Spinal cord (tissue), 10 donors: ENCODE measurements around the gene ZNF292. TPM values are rescaled to one million over a fixed set of nuclear protein-coding genes. Genes with fewer than 3 reads are reported as not detected.
A peak's percentile ranks its signal among the peaks of the same experiment; 100 is the strongest.
"Not testable (repeated sequence)": the region's sequence is repeated elsewhere in the genome, so short reads cannot be mapped to it uniquely, and the experiment has no call there.

Experiments
- DNase-seq, 6 donors: peaks; one replicate each; pipeline versions ENCODE4 v3.0.0 to v3.0.0-alpha.2; 2013 to 2015; ENCODE audit warnings: low spot score in 6 of 6, low read depth in 4 of 6
- H3K27ac ChIP-seq: one replicate; pipeline ENCODE4 v1.5.1; 2013; ENCODE audit warnings: low read depth, low read length, control low read depth
- H3K27me3 ChIP-seq: one replicate; pipeline ENCODE4 v1.6.1; 2013; ENCODE audit warnings: low read length; ENCODE audit not compliant: control insufficient read depth, insufficient read depth
- H3K36me3 ChIP-seq: one replicate; pipeline ENCODE4 v1.6.1; 2013; ENCODE audit warnings: low read length; ENCODE audit not compliant: control insufficient read depth, insufficient read depth
- H3K4me1 ChIP-seq: one replicate; pipeline ENCODE4 v1.6.1; 2013; ENCODE audit warnings: low read length; ENCODE audit not compliant: control insufficient read depth, insufficient read depth
- H3K4me3 ChIP-seq: one replicate; pipeline ENCODE4 v1.5.1; 2013; ENCODE audit warnings: low read depth, low read length, control low read depth
- H3K9me3 ChIP-seq: one replicate; pipeline ENCODE4 v1.6.1; 2013; ENCODE audit warnings: low read length; ENCODE audit not compliant: control insufficient read depth, insufficient read depth
- WGBS: methylation state at CpG from one replicate; pipeline ENCODE4 v1.1.5; 2013; ENCODE audit warnings: missing lambda C conversion rate; ENCODE audit not compliant: insufficient coverage; 5-methylcytosine and 5-hydroxymethylcytosine counted together
- polyA plus RNA-seq, 2 donors: library from polyadenylated mRNA; unstranded; fragments of 120-200 nt; gene quantifications; one replicate each; pipeline ENCODE4 v1.2.1, GENCODE V29; 2013; ENCODE audit not compliant: insufficient read length in 2 of 2
- total RNA-seq, 2 donors: library from RNA; depleted of rRNA in 1 of 2; stranded (reverse); fragments of 120-200 nt in 1 of 2; fragments of >200 nt in 1 of 2; gene quantifications; one replicate each; pipeline versions ENCODE4 v1.2.3 to v1.2.4, GENCODE V29; 2013 to 2014
- donor health status: healthy.

ZNF292 gene
- total and polyA plus RNA-seq, 4 donors: 24.6 to 81.5 (median 43.8) TPM

- DNase-seq: no peak
- Histone ChIP-seq H3K27ac (no peak overlapping the region), H3K4me1 (no peaks in the 10 kb centered on the region), H3K4me3 (no peak overlapping the region), H3K27me3 (no peaks in the 10 kb centered on the region), H3K36me3 (no peaks in the 10 kb centered on the region), H3K9me3 (no peaks in the 10 kb centered on the region)
- no CpG with 5 or more reads among the region's 1 CpG for WGBS
Measured at GRCh38 chr6:87297119-87297518, 141.8 kb downstream of the ZNF292 start.

GRCh38 chr6:87301277-87301676 is 145.9 kb downstream of the ZNF292 start:
- not testable (repeated sequence) for H3K9me3 ChIP-seq, H3K36me3 ChIP-seq, H3K27me3 ChIP-seq, DNase-seq, H3K4me1 ChIP-seq, H3K27ac ChIP-seq, H3K4me3 ChIP-seq
- 96% methylated on average over 6 of the region's 9 CpGs for WGBS

- no peaks in the 10 kb centered on the region for H3K27me3 ChIP-seq
- no peak overlapping the region for H3K4me3 ChIP-seq
- peak in 1 of 6 donors; percentile 28 for DNase-seq
- H3K9me3 ChIP-seq: no peaks in the 10 kb centered on the region
- H3K36me3 ChIP-seq: no peaks in the 10 kb centered on the region
- 85% methylated on average over 4 of the region's 4 CpGs for WGBS
- H3K27ac ChIP-seq: no peak overlapping the region
- no peaks in the 10 kb centered on the region for H3K4me1 ChIP-seq
Measured at GRCh38 chr6:87308970-87309369, 153.6 kb downstream of the ZNF292 start.

- H3K4me3 ChIP-seq: no peak overlapping the region
- no peaks in the 10 kb centered on the region for H3K27me3 ChIP-seq
- H3K4me1 ChIP-seq: no peaks in the 10 kb centered on the region
- H3K9me3 ChIP-seq: no peaks in the 10 kb centered on the region
- WGBS: no CpG with 5 or more reads among the region's 1 CpG
- no peak for DNase-seq
- H3K36me3 ChIP-seq: no peaks in the 10 kb centered on the region
- no peak overlapping the region for H3K27ac ChIP-seq
Measured at GRCh38 chr6:87312860-87313259, 157.5 kb downstream of the ZNF292 start.

Other genes starting within 250 kb of the ZNF292 start
- gene HTR1E, start 218.0 kb upstream of the ZNF292 start, total RNA-seq: 1 to 10 TPM in 1 of 2 donors, under 1 TPM in 1; 0.61 to 1.7 TPM
- gene HTR1E, start 218.0 kb upstream of the ZNF292 start, polyA plus RNA-seq: 1 to 10 TPM; 1.7 to 1.9 TPM
- 10 to 100 TPM in 1 of 2 donors, not detected in 1; 10.0 TPM for gene CGA, start 60.5 kb upstream of the ZNF292 start, total RNA-seq
- gene CGA, start 60.5 kb upstream of the ZNF292 start, polyA plus RNA-seq: 1 to 10 TPM in 1 of 2 donors, under 1 TPM in 1; 0.59 to 1.9 TPM
- 10 to 100 TPM; 16.8 to 31.9 TPM for gene SMIM8, start 167.0 kb downstream of the ZNF292 start, total RNA-seq
- 10 to 100 TPM; 27.0 to 31.5 TPM for gene SMIM8, start 167.0 kb downstream of the ZNF292 start, polyA plus RNA-seq
- under 1 TPM in 1 of 2 donors, not detected in 1; 0.39 TPM for gene GJB7, start 173.7 kb downstream of the ZNF292 start, total RNA-seq
- gene GJB7, start 173.7 kb downstream of the ZNF292 start, polyA plus RNA-seq: under 1 TPM; 0.14 to 0.20 TPM
- 1 to 10 TPM; 6.5 to 8.6 TPM for gene C6orf163, start 189.2 kb downstream of the ZNF292 start, total RNA-seq
- gene C6orf163, start 189.2 kb downstream of the ZNF292 start, polyA plus RNA-seq: 1 to 10 TPM; 2.1 to 2.8 TPM